ENCODE measurements around the gene GYPC.

DNA sequence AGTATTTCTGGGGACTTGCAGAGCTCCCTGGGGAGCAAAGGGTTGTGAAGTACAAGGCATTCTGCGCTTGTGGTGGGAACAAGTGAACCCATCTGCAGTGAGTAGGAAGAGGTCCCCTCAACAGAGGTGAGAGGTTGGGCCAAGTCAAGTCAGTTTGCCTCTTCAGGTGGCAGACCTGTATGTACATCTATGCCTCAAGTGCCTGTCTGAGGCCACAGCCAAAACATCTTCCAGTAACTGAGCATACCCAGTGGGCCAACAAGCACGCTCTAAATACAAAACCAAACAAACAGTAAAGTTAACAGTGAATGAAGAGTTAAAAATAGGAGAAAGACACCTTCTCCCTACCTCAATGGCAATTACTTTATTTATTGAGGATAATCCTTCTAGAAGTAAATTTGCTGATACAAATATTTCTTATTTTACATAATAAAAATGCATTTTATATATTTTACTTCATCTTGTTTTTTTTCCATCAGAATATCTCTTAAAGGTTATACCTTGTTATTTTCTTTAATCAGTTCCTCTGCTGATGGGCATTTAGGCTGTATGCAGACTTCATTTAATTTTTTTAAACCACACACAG lies 2.5 kb downstream of the GYPC start:
- no peak for TF ChIP-seq POLR2AphosphoS5 (IDR thresholded peaks at IDR 0.05; ENCODE audit: low read depth)
- TF ChIP-seq, protein P1, sequence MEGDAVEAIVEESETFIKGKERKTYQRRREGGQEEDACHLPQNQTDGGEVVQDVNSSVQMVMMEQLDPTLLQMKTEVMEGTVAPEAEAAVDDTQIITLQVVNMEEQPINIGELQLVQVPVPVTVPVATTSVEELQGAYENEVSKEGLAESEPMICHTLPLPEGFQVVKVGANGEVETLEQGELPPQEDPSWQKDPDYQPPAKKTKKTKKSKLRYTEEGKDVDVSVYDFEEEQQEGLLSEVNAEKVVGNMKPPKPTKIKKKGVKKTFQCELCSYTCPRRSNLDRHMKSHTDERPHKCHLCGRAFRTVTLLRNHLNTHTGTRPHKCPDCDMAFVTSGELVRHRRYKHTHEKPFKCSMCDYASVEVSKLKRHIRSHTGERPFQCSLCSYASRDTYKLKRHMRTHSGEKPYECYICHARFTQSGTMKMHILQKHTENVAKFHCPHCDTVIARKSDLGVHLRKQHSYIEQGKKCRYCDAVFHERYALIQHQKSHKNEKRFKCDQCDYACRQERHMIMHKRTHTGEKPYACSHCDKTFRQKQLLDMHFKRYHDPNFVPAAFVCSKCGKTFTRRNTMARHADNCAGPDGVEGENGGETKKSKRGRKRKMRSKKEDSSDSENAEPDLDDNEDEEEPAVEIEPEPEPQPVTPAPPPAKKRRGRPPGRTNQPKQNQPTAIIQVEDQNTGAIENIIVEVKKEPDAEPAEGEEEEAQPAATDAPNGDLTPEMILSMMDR (IDR thresholded peaks at IDR 0.05; ENCODE audit: insufficient read depth, low read length) = no peak
- TF ChIP-seq REST (IDR thresholded peaks at IDR 0.05; ENCODE audit: insufficient replicate concordance, low read depth) = no peak
